ENCODE results near the gene QRICH1. TPM values are rescaled to one million over a fixed set of nuclear protein-coding genes. Genes with fewer than 3 reads are reported as not detected.

Gene QRICH1
- total and polyA plus RNA-seq, 2 of the 13 experiments (the other 11 are each of a cell fraction or from before 2014, with no cell fraction given) = 52.6 to 102 TPM

DNA sequence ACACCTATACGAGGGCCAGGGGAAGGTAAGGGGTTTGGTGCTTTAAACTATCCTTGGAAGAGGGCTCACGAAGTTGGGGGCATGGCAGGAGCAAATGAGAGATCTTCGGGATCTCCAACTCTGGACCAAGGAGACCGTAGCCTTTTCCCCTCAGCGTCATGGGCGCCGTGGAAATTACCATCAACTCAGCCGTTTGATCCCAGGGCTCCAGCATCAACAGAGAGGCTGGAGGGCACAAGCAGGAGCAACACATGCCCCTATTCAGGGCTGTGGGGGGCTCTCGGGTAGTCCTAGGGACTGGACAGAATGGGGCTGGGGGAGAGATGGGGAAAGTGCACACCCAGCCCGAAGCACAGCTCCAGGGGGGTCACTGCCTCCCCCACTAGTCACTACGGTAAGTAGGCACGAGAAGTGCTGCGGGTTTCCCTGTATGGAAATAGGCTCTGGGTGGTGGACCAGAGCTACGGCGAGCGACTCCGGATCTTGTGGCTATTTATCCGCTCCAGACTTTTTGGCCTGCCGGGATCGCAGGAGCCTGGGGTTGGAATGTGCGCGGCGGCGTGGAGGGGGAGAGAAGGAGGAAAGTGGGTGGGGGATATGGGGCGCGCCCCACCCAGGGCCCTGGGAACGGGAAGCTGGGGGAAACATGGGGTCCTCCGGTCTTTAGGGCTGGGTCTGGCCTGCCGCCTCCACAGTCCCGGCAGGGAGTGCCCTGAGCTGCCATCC, 39.5 kb upstream of the QRICH1 start (continued):
- TF ChIP-seq, protein P1, sequence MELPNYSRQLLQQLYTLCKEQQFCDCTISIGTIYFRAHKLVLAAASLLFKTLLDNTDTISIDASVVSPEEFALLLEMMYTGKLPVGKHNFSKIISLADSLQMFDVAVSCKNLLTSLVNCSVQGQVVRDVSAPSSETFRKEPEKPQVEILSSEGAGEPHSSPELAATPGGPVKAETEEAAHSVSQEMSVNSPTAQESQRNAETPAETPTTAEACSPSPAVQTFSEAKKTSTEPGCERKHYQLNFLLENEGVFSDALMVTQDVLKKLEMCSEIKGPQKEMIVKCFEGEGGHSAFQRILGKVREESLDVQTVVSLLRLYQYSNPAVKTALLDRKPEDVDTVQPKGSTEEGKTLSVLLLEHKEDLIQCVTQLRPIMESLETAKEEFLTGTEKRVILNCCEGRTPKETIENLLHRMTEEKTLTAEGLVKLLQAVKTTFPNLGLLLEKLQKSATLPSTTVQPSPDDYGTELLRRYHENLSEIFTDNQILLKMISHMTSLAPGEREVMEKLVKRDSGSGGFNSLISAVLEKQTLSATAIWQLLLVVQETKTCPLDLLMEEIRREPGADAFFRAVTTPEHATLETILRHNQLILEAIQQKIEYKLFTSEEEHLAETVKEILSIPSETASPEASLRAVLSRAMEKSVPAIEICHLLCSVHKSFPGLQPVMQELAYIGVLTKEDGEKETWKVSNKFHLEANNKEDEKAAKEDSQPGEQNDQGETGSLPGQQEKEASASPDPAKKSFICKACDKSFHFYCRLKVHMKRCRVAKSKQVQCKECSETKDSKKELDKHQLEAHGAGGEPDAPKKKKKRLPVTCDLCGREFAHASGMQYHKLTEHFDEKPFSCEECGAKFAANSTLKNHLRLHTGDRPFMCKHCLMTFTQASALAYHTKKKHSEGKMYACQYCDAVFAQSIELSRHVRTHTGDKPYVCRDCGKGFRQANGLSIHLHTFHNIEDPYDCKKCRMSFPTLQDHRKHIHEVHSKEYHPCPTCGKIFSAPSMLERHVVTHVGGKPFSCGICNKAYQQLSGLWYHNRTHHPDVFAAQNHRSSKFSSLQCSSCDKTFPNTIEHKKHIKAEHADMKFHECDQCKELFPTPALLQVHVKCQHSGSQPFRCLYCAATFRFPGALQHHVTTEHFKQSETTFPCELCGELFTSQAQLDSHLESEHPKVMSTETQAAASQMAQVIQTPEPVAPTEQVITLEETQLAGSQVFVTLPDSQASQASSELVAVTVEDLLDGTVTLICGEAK (IDR thresholded peaks at IDR 0.05) = no peak
- TF ChIP-seq, protein P1 (CRISPR knock-in tag; IDR thresholded peaks at IDR 0.05) = no peak
- TF ChIP-seq CHD4 (IDR thresholded peaks at IDR 0.05; ENCODE audit: borderline replicate concordance, low read length) = no peak
- no peak for TF ChIP-seq KDM6A (CRISPR knock-in tag; IDR thresholded peaks at IDR 0.05; ENCODE audit: low read depth)
- TF ChIP-seq RAD21 (CRISPR knock-in tag; IDR thresholded peaks at IDR 0.05) = 0 out of 2 replicates have a peak, but pooled peaks have one; percentile 18
- no peak for TF ChIP-seq ZFP62 (CRISPR knock-in tag; IDR thresholded peaks at IDR 0.05)
- TF ChIP-seq RXRB (CRISPR knock-in tag; IDR thresholded peaks at IDR 0.05; ENCODE audit: borderline replicate concordance) = no peak
- no peak for TF ChIP-seq CCDC6 (CRISPR knock-in tag; IDR thresholded peaks at IDR 0.05)
- TF ChIP-seq, protein P2, sequence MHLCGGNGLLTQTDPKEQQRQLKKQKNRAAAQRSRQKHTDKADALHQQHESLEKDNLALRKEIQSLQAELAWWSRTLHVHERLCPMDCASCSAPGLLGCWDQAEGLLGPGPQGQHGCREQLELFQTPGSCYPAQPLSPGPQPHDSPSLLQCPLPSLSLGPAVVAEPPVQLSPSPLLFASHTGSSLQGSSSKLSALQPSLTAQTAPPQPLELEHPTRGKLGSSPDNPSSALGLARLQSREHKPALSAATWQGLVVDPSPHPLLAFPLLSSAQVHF (CRISPR knock-in tag; IDR thresholded peaks at IDR 0.05) = no peak
- TF ChIP-seq SP4 (CRISPR knock-in tag; IDR thresholded peaks at IDR 0.05) = 0 out of 2 replicates have a peak, but pooled peaks have one; percentile 21
- peak; percentile 70 for TF ChIP-seq POLR2G (IDR thresholded peaks at IDR 0.05; ENCODE audit: low read depth, low read length)
- TF ChIP-seq, protein P3, sequence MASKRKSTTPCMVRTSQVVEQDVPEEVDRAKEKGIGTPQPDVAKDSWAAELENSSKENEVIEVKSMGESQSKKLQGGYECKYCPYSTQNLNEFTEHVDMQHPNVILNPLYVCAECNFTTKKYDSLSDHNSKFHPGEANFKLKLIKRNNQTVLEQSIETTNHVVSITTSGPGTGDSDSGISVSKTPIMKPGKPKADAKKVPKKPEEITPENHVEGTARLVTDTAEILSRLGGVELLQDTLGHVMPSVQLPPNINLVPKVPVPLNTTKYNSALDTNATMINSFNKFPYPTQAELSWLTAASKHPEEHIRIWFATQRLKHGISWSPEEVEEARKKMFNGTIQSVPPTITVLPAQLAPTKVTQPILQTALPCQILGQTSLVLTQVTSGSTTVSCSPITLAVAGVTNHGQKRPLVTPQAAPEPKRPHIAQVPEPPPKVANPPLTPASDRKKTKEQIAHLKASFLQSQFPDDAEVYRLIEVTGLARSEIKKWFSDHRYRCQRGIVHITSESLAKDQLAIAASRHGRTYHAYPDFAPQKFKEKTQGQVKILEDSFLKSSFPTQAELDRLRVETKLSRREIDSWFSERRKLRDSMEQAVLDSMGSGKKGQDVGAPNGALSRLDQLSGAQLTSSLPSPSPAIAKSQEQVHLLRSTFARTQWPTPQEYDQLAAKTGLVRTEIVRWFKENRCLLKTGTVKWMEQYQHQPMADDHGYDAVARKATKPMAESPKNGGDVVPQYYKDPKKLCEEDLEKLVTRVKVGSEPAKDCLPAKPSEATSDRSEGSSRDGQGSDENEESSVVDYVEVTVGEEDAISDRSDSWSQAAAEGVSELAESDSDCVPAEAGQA (IDR thresholded peaks at IDR 0.05; ENCODE audit: low read depth) = no peak
- TF ChIP-seq, protein P3 (CRISPR knock-in tag; IDR thresholded peaks at IDR 0.05; ENCODE audit: borderline replicate concordance) = no peak
- no peak for TF ChIP-seq ZMYM2 (CRISPR knock-in tag; IDR thresholded peaks at IDR 0.05)
- TF ChIP-seq ZNF773 (CRISPR knock-in tag; IDR thresholded peaks at IDR 0.05; ENCODE audit: borderline replicate concordance) = no peak

Measured in HepG2 (cell line).